GM18499 (cell line): ENCODE measurements around the gene SLC35A4.

Experiments used
- ATAC-seq: cut with Tn5 transposase; IDR thresholded peaks from one replicate; pipeline ENCODE4 v1.9.1; 2021; ENCODE audit warnings: moderate number of reproducible peaks; ENCODE audit not compliant: insufficient read depth, unreplicated experiment

The SLC35A4 gene, protein sequence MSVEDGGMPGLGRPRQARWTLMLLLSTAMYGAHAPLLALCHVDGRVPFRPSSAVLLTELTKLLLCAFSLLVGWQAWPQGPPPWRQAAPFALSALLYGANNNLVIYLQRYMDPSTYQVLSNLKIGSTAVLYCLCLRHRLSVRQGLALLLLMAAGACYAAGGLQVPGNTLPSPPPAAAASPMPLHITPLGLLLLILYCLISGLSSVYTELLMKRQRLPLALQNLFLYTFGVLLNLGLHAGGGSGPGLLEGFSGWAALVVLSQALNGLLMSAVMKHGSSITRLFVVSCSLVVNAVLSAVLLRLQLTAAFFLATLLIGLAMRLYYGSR

DNA sequence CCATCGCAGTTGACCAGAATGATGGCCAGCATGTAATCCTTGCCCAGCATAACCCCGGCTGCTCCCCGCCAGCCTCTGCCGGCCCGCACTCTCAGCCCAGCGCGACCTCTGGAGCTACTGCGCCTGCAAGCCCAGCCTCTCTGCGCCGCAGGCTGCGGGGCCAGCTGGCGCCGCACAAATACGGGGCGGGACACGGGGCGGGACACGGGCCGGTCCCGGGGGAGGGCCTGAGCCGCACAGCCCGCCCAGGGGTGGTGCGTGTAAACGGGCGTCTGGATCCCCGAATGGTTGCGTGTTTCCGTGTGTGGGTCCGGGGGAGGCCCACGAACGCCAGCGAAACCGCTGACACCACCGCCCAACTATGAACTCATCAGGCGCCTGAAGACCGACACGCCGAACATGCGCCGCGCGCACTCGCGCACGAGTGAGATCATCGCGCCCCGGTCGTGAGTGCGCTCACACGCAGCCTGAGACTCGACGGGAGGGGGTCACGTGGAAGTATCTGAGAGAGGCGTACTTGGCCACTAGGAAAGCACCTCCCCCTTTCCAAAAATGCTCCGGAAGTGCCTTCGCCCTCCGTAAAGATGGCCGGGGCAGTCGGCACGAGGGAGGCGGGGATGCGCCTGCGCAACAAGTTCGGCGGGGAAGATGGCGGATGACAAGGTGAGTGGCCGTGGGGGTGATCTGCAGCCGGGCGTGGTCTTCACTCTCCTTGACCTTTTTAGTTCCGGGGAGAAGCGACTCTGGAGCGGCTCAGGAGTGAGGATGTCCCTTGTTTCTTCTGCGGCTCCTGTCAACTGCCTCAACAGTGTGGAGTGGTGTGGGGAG, at the start of gene SLC35A4, which contains the start of gene APBB3:
TSS of gene SLC35A4 (plus strand) at position 633 of the 828 bp plus-strand sequence. CDS start 2,342 bp downstream, outside the sequence.
TSS of gene APBB3 (minus strand) at position 403 of the 828 bp plus-strand sequence. CDS start at position 50, 353 bp downstream.
- peak; percentile 81 for ATAC-seq

DNA sequence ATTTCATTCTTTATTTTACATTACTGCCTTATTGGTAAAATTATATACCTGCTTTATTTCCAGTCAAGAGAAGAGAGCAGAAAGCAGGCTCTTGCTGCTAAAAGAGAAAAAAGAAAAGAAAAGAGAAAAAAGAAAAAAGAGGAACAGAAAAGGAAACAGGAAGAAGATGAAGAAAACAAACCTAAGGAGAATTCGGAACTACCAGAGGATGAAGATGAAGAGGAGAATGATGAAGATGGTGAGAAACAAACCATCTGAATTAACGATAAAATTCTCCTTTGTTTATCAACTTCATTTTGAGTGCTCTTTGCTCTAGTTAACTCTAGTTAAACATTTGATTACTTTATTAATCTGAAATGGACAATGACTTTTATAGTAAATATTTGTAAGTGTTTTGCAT, 40.6 kb upstream of the SLC35A4 start:
- ATAC-seq = no peak

DNA sequence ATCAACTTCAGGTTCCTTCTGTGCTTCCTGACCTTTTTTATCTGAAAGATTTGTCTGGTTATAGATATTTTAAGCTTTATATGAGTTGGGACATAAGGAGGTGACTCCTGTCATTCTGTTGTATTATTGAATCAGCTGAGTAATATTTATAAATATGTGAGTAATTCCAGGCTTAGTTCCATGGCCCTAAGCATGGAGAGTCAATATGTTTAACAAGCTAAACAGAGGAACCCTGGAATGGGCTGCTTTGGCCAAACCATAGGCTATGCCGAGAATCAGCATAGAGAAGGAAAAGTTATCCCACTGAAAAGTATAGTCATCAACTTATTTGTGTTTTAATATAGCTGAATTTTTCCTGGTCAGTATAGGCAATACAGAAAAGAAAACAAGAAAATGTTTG, 24.4 kb upstream of the SLC35A4 start:
- ATAC-seq = no peak

DNA sequence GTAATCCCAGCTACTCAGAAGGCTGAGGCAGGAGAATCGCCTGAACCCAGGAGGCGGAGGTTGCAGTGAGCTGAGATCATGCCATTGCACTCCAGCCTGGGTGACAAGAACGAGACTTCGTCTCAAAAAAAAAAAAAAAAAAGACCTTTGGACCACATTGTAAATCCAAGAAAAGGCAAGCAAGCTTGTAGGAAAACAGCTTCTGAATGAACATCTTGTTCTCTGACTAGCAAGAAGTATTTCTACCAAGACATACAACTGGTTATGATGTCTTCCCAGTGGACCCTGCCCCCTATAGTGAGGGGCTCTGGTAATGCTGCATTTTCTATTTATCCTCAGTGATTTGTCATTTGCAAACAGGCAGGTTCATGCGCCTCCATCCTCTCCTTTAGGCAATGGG, 21.7 kb upstream of the SLC35A4 start:
- ATAC-seq = no peak

DNA sequence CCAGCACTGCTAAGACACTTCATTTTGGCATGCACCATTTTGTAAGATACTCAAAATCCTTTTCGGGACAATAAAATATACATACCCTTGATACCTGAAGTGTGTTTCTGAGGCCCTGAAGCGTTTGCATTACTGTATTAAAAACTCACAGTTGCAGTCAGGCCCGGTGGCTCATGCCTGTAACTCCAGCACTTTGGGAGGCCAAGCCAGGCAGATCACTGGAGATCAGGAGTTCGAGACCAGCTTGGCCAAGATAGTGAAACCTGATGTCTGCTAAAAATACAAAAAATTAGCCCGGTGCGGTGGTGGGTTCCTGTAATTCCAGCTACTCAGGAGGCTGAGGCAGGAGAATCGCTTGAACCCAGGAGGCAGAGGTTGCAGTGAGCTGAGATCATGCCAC, 19.6 kb upstream of the SLC35A4 start:
- ATAC-seq = no peak

DNA sequence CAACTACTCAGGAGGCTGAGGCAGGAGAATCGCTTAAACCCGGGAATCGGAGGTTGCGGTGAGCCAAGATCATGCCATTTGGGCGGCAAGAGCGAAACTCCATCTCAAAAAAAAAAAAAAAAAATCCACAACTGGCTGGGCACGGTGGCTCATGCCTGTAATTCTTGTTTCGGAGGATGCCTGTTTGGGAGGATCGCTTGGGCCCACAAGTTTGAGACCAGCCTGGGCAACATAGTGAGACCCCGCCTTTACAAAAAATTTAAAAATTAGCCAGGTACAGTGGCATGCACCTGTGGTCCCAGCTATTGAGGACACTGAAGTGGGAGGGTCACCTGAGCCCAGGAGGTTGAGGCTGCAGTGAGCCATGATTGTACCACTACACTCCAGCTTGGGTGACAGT, 19.0 kb upstream of the SLC35A4 start:
- ATAC-seq = no peak

DNA sequence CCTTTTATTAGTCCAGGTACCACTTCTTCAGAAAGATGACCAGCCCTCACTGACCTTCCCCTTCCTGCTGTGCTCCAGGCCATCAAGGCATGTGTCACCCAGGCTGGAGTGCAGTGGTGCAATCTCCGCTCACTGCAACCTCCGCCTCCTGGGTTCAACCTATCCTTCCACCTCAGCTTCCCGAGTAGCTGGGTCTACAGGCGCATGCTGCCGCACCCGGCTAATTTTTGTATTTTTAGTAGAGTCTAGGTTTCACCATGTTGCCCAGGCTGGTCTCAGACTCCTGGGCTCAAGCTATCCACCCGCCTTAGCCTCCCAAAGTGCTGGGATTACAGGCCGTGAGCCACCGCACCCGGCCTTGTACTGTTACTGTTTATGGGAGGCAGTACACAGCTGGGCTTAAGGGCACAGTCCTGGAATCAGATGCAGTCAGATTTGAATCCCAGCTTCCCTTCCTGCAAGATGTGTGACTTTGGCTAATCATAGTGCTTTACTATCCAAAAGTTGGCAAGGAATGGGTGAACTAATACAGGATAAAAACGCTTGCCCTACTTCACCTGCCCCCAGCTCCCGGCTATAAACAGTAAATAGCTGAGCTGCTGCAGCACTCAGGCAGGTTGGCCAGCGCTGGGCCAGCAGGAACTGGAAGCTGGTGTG, 17.6 kb upstream of the SLC35A4 start:
- ATAC-seq = peak; percentile 3

DNA sequence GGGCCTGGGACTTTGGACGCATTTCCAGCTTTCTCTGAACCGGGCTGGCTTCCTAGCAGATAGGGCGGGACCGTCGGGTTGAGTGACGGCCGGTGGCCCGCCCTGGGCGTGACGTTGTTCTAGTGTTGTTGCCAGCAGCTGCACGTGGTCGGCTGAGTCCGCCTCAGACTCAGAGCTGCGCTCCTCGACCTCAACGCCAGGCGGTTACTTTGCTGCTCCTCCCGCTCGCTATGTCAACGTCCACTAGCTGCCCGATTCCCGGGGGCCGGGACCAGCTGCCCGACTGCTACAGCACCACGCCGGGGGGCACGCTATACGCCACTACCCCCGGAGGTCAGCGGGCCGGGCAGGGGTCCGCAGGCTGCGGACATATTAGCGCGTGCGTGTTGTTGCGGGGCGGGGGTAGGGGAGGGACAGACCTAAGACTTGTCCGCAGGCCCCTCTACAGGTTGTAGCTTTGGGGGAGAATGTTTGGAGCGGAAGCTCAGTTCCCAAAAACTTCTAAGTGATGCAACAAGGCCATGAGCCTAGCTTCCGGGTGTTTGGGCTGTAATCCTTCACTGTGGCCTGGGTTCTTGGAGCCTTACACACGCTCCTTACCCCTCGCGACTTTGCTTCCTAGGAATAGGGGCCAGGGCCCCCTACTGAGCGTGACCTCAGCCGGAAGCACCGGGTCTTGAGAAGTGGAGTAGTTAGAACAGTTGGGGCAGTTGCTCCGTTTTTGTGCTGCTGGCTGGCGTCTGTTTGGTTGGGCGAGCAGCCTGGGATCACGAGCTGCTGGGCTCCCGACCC, 16.9 kb upstream of the SLC35A4 start, which contains the start of gene EIF4EBP3:
TSS of gene EIF4EBP3 (plus strand) at position 155 of the 792 bp plus-strand sequence. CDS start at position 231, 76 bp downstream.
- ATAC-seq = peak; percentile 94

DNA sequence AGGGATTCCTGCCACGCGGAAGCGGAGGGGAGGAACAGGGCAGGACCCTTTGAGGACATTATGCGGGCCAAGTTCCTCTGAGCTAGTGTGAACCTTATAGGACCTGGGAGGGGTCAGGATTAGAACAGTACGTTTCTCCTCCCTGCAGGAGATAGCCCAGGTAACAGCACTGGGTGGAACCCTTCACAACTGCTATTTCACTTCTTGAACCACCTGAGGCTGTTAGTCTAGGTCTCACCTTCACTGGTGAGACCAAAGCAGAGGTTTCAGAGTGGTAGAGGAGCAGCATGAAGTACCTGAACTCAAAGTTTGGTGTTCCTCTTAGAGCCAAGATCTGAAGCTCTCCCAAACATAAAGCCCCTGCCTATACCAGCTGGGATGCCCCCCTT, 16.3 kb upstream of the SLC35A4 start:
- no peak for ATAC-seq

DNA sequence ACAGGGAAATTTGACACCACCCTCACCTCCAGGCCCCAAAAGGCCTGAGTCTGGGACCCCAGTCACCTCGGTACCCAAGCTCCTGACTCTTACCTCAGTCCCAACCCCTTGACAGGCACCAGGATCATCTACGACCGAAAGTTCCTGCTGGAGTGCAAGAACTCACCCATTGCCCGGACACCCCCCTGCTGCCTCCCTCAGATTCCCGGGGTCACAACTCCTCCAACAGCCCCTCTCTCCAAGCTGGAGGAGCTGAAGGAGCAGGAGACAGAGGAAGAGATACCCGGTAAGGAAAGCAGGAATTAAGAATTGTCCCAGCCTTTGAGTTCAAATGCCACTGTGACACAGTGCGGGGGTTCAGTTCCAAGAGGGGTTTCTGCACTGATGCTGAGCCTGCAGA, 15.8 kb upstream of the SLC35A4 start:
- ATAC-seq = no peak

DNA sequence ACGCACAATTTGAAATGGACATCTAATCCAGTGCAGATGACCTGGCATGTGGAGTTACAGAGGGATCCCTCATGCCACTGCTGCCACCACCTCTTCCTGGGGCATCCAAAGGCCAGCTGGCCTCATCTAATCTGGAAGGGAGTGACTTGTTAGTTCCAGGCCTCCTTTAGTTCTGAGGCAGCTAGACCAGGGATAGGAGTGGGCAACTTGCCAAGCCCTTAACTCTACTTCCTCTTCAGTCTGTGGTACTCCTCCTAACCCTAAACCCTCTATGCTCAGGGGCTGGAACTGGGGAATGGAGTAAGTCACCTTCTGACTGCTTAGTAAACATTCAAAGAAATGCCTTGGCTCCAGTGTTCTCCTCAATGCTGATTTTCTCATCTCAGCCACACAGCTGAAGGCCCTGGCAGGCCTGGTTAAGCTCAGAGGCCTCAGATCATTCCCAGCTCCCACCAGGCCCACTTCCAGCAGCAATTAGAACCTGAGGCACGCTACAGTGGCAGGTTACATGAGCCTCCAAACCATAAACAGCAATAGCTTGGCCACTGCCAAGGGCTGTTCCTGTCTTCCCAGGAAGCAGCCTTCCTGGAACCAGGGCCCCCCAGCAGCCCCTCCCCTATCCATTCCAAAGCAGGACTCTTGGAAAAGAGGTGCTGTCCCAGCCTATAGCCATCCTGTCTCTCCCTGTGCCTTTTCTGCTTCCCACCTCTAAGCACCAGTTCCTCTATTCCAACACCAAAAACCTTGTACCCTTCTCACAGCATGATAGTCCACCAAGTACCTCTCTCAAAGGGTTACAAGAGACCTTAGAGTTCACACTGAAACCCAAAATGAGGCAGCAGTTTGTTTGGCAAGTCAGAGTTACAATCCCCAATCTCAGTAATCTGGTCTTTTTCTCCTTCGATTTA, 15.1 kb upstream of the SLC35A4 start:
- ATAC-seq = no peak

DNA sequence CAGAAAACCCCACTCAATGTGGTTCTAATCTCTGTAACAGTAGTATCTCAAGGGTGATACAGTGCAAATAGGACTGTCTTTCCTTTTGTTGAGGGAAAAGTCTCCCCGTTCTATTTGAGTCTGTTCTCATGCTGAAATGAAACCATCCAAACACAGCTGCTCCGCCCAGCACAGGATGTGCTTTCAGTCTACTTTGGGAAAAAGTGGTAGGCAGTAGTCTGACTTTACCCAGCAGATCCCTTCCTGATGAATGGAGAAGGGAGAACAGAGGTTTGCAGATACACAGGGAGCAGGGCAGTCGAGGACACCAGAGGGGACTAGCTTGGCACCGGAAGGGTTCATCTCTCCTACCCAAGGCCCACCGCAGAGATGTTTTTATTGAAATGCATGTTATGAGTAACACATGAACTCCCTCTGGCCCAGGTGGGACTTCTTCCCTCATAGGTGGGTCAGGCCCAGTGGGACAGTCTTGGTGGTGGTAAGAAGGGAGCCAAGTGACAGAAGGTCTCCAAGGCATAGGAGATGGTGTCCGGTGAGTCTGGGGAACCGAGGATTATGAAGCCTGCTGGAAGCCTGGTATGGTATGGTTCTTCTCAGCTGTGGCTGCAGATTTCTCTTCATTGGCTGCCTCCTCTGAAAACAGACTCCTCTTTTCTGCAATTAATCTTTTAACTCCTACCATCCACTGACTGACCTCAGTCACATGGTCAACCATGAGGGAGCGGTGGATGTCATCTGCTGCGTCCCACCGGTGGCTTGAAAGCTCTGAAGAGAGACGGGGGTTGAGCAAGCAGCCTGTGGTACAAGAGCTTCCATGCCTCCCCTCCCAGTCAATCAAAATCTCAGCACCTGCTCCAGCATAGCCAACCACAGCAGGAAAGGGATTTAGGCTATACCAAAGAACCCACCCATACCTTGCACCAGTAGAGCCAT, 14.2 kb upstream of the SLC35A4 start:
- no peak for ATAC-seq

DNA sequence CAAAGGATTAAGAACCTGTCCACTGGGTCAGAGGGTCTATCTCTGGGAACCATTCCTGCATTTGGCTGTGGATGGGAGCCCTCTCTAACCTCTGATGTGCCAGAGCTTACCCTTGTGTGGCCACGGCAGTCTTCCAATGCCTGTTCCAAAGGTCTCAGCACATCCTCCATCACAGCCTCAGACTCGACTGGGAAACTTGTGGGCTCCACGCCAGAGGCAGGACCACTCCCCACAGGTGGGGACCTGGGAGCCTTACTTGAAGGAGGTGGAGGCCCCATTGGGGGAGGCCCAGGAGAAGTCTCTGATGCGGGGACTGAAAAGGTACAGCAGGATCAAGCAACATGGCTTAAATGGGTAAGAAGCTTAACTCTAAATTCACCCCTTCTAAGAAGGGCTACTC, 12.8 kb upstream of the SLC35A4 start:
- no peak for ATAC-seq

DNA sequence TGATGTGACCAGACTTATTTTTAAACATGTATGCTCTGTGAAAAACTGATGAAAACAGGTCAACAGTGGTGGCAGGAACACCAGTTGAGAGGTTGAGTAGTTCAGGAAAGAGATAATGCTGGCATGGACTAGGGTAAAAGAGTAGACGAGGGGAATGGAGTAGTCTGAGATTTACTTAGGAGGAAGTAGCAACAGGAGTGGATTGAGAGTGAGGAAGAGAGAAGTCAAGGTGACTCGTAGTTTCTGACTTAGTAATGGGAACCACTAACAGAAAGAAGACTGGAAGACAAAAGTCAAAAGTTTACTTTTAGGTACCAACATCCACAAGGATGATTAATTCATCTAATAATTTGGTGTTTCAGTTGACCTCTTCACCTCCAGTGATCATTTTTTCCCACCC, 11.0 kb upstream of the SLC35A4 start:
- no peak for ATAC-seq

DNA sequence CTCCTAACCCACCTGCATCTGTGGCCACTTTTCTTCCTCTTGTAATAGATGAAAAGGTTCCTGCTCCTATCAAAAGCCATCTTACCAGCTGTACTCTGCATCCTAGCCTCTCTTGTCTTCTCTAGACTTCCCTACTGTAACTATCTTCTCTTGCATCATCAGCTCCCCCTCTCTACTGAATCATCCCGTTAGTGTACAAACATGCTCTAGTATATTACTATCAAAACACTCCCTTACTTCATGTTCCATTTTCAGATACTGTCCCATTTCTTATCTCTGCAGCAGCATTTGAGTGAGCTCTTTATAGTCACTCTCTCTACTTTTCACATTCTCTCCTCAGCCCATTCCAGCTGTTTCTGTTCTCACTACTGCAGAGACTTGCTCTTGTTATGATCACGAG, 10.2 kb upstream of the SLC35A4 start:
- ATAC-seq = no peak

DNA sequence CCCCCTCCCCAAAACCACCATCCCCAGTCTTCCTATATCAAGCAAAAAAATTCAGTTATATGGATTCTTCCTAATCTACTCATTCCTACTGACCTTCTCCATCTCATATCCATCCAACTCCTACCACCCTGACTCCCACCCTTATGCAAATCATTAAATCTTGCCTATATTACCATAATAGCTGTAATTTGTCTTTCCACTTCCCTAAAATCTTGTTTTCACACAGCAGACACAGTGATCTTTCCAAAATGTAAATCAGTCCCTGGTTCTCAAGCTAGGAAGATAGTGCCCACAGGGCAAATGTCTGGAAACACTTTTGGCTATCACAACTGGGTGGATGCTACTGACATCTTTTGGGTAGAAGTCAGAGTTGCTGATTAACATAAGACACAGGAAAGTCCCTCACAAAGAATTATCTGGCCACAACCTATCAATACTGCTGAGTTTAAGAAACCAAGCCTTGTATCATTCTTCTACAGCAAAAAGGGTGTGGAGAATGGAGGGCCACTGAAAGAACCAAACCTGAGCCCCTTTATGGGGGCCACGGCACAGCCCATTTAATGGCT, 8.8 kb upstream of the SLC35A4 start:
- ATAC-seq = no peak

DNA sequence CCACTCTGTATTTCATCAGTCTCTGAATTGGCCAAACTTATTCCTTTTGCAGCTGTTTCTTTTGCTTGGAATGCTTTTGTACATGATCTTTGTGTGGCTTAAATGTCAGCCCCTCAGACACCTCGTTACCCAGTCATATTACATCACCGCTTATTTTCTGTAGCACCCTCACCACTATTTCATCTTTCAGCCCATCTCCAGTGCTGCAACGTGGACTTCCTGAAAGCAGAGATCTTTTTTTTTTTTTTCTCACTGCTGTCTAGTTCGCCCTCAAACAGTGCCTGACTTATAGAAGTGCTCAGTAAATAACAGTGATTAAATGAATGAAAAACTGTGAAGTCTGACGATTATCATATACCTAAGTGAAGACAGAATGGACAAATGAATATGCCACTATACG, 8.2 kb upstream of the SLC35A4 start:
- no peak for ATAC-seq
